ENCODE data around the gene MADD. TPM values are rescaled to one million over a fixed set of nuclear protein-coding genes. Genes with fewer than 3 reads are reported as not detected.

The MADD gene
- total RNA-seq, 1 experiment from 2014 or later: 26.4 TPM

- no peak for TF ChIP-seq EZH2phosphoT487 (IDR thresholded peaks at IDR 0.05; ENCODE audit: borderline replicate concordance, low read length)
- TF ChIP-seq, protein P1, sequence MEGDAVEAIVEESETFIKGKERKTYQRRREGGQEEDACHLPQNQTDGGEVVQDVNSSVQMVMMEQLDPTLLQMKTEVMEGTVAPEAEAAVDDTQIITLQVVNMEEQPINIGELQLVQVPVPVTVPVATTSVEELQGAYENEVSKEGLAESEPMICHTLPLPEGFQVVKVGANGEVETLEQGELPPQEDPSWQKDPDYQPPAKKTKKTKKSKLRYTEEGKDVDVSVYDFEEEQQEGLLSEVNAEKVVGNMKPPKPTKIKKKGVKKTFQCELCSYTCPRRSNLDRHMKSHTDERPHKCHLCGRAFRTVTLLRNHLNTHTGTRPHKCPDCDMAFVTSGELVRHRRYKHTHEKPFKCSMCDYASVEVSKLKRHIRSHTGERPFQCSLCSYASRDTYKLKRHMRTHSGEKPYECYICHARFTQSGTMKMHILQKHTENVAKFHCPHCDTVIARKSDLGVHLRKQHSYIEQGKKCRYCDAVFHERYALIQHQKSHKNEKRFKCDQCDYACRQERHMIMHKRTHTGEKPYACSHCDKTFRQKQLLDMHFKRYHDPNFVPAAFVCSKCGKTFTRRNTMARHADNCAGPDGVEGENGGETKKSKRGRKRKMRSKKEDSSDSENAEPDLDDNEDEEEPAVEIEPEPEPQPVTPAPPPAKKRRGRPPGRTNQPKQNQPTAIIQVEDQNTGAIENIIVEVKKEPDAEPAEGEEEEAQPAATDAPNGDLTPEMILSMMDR (conservative IDR thresholded peaks at IDR 0.05; ENCODE audit: low read depth, low read length): no peak
- TF ChIP-seq EZH2 (IDR thresholded peaks at IDR 0.05; ENCODE audit: low read length, unreplicated experiment): no peak
- H3F3A ChIP-seq (ENCODE audit: low read length, unreplicated experiment): no peaks in the 10 kb centered on the region
- DNase-seq (no peak), ATAC-seq (no peak)
- H3K9me2 ChIP-seq (replicated peaks; ENCODE audit: low read length): no peaks in the 10 kb centered on the region
- no peaks in the 10 kb centered on the region for H3K79me2 ChIP-seq (ENCODE audit: low read length)
- intact Hi-C loops (cut with micrococcal nuclease): no loop called here
- no TSS peak for BruUV-seq (replicated peaks)
- no peaks in the 10 kb centered on the region for H3K27me3 ChIP-seq (ENCODE audit: low read length)
- no peaks in the 10 kb centered on the region for H3K36me3 ChIP-seq (ENCODE audit: low read depth, low read length)
- H3K4me2 ChIP-seq (ENCODE audit: low read length): no peak overlapping the region
- no peaks in the 10 kb centered on the region for H4K20me1 ChIP-seq (ENCODE audit: low read length)
- no peaks in the 10 kb centered on the region for H3K4me1 ChIP-seq (ENCODE audit: insufficient read depth, low read length)
- POLR2A ChIA-PET (ENCODE audit: unreplicated experiment): no interaction called here
- no peak overlapping the region for H3K9ac ChIP-seq (ENCODE audit: low read length)
- H2AFZ ChIP-seq (ENCODE audit: low read length): no peak overlapping the region
- CTCF ChIA-PET: no interaction called here
- no peaks in the 10 kb centered on the region for H3K9me3 ChIP-seq (ENCODE audit: low read length)
- H3K4me3 ChIP-seq (ENCODE audit: low read length): no peak overlapping the region
- no peak overlapping the region for H3K27ac ChIP-seq (ENCODE audit: low read length)
Measured at GRCh38 chr11:47336595-47336994, 66.7 kb downstream of the MADD start.

DNA sequence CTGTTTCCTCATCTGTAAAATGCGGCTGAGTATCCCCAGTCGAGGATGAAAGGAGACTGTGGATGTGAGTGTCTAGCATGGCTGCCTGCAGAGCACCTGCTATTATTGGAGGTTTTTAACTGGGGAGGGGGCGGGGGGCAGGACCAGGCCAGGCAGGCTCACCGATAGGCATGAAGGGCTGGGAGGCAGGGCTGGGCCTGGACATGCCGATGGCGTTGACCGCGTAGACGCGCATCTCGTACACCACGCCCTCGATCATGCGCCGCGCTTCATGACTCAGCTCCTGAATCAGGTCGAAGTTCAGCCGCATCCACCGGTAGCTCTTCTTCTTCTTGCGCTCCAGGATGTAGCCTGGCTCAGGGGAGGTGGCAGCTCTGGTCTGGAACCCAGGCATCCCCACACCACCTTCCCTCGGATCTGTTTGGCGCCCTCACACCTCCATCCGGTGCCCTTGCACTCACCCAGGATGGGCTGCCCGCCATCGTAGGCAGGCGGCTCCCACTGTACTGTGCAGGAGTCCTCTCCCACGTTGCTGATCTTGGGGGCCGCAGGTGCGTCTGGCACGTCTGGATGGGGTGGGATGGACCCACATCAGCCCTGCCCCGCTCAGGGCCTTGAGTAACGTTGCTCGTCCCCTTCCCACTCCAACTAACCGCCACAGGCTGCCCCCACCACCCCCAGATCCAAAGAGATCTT lies 67.4 kb downstream of the MADD start:
- ATAC-seq: no peak

More for the DNA sequence above, 67.4 kb downstream of the MADD start:
- Histone ChIP-seq H3K9me3 (ENCODE audit: low read length) (no peaks in the 10 kb centered on the region), H3F3A (ENCODE audit: low read length, unreplicated experiment) (no peaks in the 10 kb centered on the region), H3K36me3 (ENCODE audit: low read depth, low read length) (no peaks in the 10 kb centered on the region), H4K20me1 (ENCODE audit: low read length) (no peaks in the 10 kb centered on the region), H2AFZ (ENCODE audit: low read length) (no peak overlapping the region), H3K4me2 (ENCODE audit: low read length) (no peak overlapping the region), H3K27me3 (ENCODE audit: low read length) (no peaks in the 10 kb centered on the region), H3K27ac (ENCODE audit: low read length) (no peak overlapping the region), H3K9me2 (replicated peaks; ENCODE audit: low read length) (no peaks in the 10 kb centered on the region), H3K79me2 (ENCODE audit: low read length) (no peaks in the 10 kb centered on the region), H3K4me1 (ENCODE audit: insufficient read depth, low read length) (no peaks in the 10 kb centered on the region), H3K4me3 (ENCODE audit: low read length) (no peak overlapping the region), H3K9ac (ENCODE audit: low read length) (no peak overlapping the region)
- POLR2A ChIA-PET (ENCODE audit: unreplicated experiment): no interaction called here
- CTCF ChIA-PET: no interaction called here
- DNase-seq: no peak
- intact Hi-C loops (cut with micrococcal nuclease): no loop called here
- no TSS peak for BruUV-seq (replicated peaks)
- TF ChIP-seq, protein P1 (conservative IDR thresholded peaks at IDR 0.05; ENCODE audit: low read depth, low read length): no peak
- TF ChIP-seq EZH2 (IDR thresholded peaks at IDR 0.05; ENCODE audit: low read length, unreplicated experiment) (no peak), EZH2phosphoT487 (IDR thresholded peaks at IDR 0.05; ENCODE audit: borderline replicate concordance, low read length) (no peak)
